ENCODE measurements around the gene PFDN6. TPM values are rescaled to one million over a fixed set of nuclear protein-coding genes. Genes with fewer than 3 reads are reported as not detected.

The PFDN6 gene
- total and polyA plus RNA-seq, 9 of the 15 experiments (the other 6 are each of a cell fraction or from before 2014, with no cell fraction given): 6.8 to 475 (median 216) TPM

DNA sequence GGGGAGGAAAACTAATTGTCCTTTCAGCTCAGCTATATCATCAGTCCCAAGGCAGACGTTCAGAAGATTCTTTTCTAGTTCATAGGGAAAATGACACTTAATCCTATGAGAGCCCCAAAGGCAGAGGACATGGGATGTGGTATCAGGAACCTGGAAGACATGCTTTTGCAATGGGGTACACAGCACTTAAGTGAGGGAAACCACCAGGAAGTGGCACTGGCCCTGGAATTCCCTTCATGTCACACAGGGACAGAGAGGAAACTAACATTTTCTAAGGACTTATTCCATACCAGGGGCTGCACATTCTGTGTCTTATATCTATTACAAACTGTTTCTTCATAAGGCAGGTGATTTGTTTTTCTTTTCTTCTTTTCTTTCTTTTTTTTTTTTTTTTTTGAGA is 45.9 kb upstream of the PFDN6 start:
- ATAC-seq: no peak

More for the DNA sequence above, 45.9 kb upstream of the PFDN6 start:
- FAIRE-seq: no peak
- Histone ChIP-seq H3K4me2 (ENCODE audit: insufficient read depth, low read length) (no peak overlapping the region), H3K36me3 (ENCODE audit: control insufficient read depth, insufficient read depth, low read length) (no peaks in the 10 kb centered on the region), H4K20me1 (replicated peaks; ENCODE audit: control insufficient read depth, insufficient read depth, low read length) (0 out of 2 replicates have a peak, but pooled peaks cover 3% of the 10 kb centered on the region), H3K9me3 (replicated peaks; ENCODE audit: control insufficient read depth, insufficient read depth, low read depth, low read length) (no peaks in the 10 kb centered on the region), H3K9me1 (ENCODE audit: control insufficient read depth, insufficient read depth, low read length) (no peaks in the 10 kb centered on the region), H3K79me2 (ENCODE audit: control insufficient read depth, insufficient read depth, low read length) (no peaks in the 10 kb centered on the region), H3K27me3 (ENCODE audit: control insufficient read depth in 2 of 2, insufficient read depth in 2 of 2, low read length in 2 of 2) (peaks cover 33 to 36% of the 10 kb centered on the region in 2 experiments), H2AFZ (ENCODE audit: low read depth, low read length) (no peak overlapping the region), H3K4me1 (replicated peaks in 1 of 2; ENCODE audit: control insufficient read depth in 2 of 2, insufficient read depth in 2 of 2, low read length in 2 of 2) (peaks cover 5% of the 10 kb centered on the region in 2 experiments), H3K9ac (ENCODE audit: insufficient read depth in 1 of 2, low read depth in 2 of 2, low read length in 2 of 2) (no peak overlapping the region), H3K4me3 (no peak overlapping the region), H3K27ac (ENCODE audit: extremely low read depth, low read depth, low read length) (no peak overlapping the region)
- whole genome bisulfite sequencing (ENCODE audit: insufficient coverage, low coverage, missing lambda C conversion rate): 0% methylated on average over 1 of the region's 1 CpG
- ChIA-PET POLR2A (interaction anchor here (0.6 to 1.2 kb wide), 4 partner anchors 28 to 148 kb away, joined by 3 to 5 read pairs (median 4); partner anchors contain the start of genes KIFC1, RPS18 and VPS52), CTCF (ENCODE audit: low intra/inter-chr PET ratio) (interaction anchor here (0.6 to 0.7 kb wide), 2 partner anchors 225 to 346 kb away, joined by 4 read pairs; no protein-coding TSS in a partner anchor)
- in situ Hi-C loops (cut with MboI) (no loop called here), intact Hi-C loops (cut with micrococcal nuclease) (no loop called here)
- BruUV-seq (replicated peaks): no TSS peak
- no peak for TF ChIP-seq RBM34 (IDR thresholded peaks at IDR 0.05; ENCODE audit: borderline replicate concordance, insufficient read depth, low read length)
- TF ChIP-seq, protein P1, sequence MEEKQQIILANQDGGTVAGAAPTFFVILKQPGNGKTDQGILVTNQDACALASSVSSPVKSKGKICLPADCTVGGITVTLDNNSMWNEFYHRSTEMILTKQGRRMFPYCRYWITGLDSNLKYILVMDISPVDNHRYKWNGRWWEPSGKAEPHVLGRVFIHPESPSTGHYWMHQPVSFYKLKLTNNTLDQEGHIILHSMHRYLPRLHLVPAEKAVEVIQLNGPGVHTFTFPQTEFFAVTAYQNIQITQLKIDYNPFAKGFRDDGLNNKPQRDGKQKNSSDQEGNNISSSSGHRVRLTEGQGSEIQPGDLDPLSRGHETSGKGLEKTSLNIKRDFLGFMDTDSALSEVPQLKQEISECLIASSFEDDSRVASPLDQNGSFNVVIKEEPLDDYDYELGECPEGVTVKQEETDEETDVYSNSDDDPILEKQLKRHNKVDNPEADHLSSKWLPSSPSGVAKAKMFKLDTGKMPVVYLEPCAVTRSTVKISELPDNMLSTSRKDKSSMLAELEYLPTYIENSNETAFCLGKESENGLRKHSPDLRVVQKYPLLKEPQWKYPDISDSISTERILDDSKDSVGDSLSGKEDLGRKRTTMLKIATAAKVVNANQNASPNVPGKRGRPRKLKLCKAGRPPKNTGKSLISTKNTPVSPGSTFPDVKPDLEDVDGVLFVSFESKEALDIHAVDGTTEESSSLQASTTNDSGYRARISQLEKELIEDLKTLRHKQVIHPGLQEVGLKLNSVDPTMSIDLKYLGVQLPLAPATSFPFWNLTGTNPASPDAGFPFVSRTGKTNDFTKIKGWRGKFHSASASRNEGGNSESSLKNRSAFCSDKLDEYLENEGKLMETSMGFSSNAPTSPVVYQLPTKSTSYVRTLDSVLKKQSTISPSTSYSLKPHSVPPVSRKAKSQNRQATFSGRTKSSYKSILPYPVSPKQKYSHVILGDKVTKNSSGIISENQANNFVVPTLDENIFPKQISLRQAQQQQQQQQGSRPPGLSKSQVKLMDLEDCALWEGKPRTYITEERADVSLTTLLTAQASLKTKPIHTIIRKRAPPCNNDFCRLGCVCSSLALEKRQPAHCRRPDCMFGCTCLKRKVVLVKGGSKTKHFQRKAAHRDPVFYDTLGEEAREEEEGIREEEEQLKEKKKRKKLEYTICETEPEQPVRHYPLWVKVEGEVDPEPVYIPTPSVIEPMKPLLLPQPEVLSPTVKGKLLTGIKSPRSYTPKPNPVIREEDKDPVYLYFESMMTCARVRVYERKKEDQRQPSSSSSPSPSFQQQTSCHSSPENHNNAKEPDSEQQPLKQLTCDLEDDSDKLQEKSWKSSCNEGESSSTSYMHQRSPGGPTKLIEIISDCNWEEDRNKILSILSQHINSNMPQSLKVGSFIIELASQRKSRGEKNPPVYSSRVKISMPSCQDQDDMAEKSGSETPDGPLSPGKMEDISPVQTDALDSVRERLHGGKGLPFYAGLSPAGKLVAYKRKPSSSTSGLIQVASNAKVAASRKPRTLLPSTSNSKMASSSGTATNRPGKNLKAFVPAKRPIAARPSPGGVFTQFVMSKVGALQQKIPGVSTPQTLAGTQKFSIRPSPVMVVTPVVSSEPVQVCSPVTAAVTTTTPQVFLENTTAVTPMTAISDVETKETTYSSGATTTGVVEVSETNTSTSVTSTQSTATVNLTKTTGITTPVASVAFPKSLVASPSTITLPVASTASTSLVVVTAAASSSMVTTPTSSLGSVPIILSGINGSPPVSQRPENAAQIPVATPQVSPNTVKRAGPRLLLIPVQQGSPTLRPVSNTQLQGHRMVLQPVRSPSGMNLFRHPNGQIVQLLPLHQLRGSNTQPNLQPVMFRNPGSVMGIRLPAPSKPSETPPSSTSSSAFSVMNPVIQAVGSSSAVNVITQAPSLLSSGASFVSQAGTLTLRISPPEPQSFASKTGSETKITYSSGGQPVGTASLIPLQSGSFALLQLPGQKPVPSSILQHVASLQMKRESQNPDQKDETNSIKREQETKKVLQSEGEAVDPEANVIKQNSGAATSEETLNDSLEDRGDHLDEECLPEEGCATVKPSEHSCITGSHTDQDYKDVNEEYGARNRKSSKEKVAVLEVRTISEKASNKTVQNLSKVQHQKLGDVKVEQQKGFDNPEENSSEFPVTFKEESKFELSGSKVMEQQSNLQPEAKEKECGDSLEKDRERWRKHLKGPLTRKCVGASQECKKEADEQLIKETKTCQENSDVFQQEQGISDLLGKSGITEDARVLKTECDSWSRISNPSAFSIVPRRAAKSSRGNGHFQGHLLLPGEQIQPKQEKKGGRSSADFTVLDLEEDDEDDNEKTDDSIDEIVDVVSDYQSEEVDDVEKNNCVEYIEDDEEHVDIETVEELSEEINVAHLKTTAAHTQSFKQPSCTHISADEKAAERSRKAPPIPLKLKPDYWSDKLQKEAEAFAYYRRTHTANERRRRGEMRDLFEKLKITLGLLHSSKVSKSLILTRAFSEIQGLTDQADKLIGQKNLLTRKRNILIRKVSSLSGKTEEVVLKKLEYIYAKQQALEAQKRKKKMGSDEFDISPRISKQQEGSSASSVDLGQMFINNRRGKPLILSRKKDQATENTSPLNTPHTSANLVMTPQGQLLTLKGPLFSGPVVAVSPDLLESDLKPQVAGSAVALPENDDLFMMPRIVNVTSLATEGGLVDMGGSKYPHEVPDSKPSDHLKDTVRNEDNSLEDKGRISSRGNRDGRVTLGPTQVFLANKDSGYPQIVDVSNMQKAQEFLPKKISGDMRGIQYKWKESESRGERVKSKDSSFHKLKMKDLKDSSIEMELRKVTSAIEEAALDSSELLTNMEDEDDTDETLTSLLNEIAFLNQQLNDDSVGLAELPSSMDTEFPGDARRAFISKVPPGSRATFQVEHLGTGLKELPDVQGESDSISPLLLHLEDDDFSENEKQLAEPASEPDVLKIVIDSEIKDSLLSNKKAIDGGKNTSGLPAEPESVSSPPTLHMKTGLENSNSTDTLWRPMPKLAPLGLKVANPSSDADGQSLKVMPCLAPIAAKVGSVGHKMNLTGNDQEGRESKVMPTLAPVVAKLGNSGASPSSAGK (IDR thresholded peaks at IDR 0.05): no peak
- no peak for TF ChIP-seq MECOM (CRISPR knock-in tag; IDR thresholded peaks at IDR 0.05)
- TF ChIP-seq SAFB2 (IDR thresholded peaks at IDR 0.05; ENCODE audit: borderline replicate concordance, low read depth, low read length, severe bottlenecking): no peak
- no peak for DNase-seq (ENCODE audit: extremely low read depth in 1 of 4, low spot score in 3 of 4)

Data from K562 (cell line).